Stimulated activated naive CD4-positive, alpha-beta T cell treated with Interleukin-2 at 50 U/mL for 16 hours (primary cell): ENCODE results near the gene PRMT2.
"Not testable (repeated sequence)": the region's sequence is repeated elsewhere in the genome, so short reads cannot be mapped to it uniquely, and the experiment has no call there.

Experiments used
- DNase-seq: peaks from one replicate; lab custom pipeline; 2025; lab: John Stamatoyannopoulos, UW

PRMT2 gene

DNA sequence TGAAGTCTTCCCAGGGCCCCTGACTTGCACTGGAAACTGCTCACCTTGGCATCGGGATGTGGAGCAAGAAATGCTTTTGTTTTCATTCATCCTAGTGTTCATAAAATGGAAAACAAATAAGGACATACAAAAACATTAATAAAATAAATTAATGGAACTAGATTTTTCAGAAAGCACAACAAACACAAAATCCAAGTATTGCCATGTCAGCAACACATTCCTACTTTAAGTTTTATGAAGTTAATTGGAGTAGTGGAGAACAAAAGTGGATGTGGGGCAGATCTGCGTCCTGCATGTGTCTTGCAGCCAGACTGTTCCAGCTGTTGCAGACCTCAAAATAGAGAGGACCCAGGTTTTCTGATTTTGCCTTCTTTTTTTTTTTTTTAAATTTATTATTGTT lies 32.9 kb downstream of the PRMT2 start:
- DNase-seq = no peak

GRCh38 chr21:46668904-46669303 lies 33.4 kb downstream of the PRMT2 start:
- not testable (repeated sequence) for DNase-seq

DNA sequence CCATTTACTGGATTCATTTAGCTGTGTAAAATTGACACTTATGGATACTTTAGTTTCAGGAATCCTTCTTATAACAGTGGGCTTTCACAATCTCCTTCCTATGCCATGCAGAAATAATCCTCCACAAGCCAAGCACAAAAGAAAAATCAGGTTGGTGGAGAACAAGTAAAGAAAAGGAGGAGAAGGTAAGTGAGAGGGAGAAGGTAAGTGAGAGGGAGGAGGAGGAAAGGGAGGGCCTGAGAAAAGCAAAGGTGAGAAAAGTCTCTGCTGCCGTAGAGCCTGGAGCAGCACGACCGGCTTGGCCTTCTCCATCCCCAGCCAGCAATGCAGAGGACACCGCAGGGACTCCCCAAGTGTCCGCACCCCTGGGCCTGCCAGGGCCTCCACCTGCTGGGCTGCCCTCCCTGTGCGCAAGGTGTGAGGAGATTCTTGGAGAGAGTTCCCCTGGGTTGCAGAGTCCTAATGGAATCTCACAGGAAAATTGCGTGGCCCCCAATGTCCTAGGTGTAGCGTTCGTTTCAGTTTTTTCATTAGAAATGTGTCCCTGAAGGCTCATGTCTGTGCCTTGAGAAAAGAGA lies 39.0 kb downstream of the PRMT2 start:
- DNase-seq = no peak

DNA sequence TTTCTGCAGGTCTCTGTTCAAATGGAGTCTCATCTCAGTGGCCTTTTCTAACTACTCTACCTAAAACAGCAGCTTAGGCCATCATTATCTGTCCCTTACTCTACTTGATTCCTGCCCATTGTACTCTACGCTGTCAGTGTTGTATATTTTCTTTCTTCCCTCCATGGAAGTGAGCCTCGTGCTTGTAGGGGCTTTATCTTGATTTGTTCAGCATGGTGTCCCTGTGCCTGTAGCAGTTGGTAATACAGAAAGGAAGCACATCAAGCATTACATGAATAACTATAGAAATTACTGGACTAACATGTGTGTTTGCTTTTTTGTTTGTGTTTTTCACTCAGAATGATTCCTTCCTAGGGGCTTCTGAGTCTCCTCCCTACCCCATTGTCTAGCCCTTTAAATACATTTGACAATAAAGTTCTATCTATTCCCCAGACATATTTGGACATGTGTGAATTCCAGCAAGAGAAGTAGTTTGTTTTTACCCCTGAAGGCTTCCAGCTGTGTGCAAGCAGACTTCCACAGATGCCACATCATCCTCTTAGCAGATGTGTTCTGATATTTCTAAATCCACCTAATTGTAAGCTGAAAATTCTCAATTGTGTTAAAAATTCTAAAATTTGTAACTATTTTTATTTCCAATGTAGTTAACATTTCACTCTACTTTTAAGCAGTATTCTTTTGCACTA lies 40.3 kb downstream of the PRMT2 start:
- DNase-seq = no peak

DNA sequence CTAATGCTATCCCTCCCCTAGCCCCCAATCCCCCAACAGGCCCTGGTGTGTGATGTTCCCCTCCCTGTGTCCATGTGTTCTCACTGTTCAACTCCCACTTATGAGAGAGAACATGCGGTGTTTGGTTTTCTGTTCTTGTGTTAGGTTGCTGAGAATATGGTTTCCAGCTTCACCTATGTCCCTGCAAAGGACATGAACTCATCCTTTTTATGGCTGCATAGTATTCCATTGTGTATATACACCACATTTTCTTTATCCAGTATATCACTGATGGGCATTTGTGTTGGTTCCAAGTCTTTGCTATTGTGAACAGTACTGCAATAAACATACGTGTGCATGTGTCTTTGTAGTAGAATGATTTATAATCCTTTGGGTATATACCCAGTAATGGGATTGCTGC lies 41.1 kb downstream of the PRMT2 start:
- not testable (repeated sequence) for DNase-seq

DNA sequence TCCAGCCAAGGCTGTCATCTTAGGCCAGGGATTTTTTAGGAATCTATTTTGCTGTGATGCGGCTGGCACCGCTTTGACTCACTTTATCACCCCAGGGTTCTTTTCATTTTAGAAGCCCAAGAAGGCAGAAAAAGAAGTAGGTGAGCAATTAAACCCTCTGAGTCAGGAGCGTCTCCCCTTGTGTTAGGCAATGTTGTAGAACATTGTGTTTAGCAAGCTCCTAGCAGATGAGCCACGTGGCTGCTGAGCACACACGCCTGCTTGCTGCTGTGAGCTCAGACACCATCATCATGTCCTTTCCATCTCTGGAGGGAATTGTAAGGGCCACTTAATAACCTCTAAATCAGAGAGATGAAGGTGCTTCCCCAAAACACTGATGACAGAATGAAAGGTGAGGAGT lies 46.1 kb downstream of the PRMT2 start:
- not testable (repeated sequence) for DNase-seq

- DNase-seq = not testable (repeated sequence)
Measured at GRCh38 chr21:46698652-46699051, 63.2 kb downstream of the PRMT2 start.

DNA sequence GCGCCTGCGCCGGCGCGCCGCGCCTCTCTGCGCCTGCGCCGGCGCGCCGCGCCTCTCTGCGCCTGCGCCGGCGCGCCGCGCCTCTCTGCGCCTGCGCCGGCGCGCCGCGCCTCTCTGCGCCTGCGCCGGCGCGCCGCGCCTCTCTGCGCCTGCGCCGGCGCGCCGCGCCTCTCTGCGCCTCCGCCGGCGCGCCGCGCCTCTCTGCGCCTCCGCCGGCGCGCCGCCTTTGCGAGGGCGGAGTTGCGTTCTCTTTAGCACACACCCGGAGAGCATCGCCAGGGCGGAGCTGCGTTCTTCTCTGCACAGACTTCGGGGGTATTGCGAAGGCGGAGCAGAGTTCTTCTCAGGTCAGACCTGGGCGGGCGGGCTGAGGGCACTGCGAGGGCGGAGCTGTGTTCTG lies 63.6 kb downstream of the PRMT2 start:
- not testable (repeated sequence) for DNase-seq
